Testis (tissue), 2 donors: Measurements from ENCODE around the gene RCL1.

Experiments used
- POLR2A ChIP-seq: fragments of 450-650 bp; IDR thresholded peaks from one replicate; pipeline ENCODE4 v1.6.1; 2017; ENCODE audit warnings: antibody characterized with exemption, mild to moderate bottlenecking, moderate library complexity
- TF ChIP-seq, protein P1 (sequence below), 3 experiments: fragments of 450-650 bp in 2 of 3; fragments of 200-600 bp in 1 of 3; sonication (generic) in 1 of 3; IDR thresholded peaks; one replicate each; pipeline ENCODE4 v1.5.1; 2016 to 2019; ENCODE audit warnings: antibody characterized with exemption in 3 of 3, mild to moderate bottlenecking in 2 of 3, moderate library complexity in 1 of 3

DNA sequence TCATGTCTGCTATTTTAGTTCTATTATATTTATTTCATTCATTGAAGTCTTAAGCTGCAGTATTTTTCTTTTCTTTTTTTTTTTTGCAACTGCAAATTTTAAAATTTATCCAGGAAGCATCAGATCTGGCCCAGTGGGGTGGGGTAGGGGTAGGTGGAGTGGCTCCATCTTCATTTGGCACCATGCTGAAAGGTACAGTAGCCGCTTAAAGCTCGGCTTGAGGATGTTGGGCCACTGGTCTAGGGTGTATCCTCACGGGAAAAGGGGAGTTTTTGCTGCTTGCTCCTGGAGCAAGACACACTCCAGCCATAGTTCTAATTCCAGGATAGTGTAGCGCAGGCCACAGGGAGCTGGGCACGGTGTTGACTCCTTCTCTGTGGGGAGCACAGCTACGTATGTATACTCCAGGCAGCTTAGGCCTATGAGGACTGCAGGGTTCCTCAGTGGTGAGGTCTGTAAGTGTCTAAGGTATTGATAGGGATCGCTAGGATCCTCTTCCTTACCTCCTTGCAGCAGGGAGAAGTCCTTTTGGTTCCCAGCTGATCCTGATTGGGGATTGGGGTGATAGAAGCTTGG lies 22.7 kb downstream of the RCL1 start:
- TF ChIP-seq, protein P1, sequence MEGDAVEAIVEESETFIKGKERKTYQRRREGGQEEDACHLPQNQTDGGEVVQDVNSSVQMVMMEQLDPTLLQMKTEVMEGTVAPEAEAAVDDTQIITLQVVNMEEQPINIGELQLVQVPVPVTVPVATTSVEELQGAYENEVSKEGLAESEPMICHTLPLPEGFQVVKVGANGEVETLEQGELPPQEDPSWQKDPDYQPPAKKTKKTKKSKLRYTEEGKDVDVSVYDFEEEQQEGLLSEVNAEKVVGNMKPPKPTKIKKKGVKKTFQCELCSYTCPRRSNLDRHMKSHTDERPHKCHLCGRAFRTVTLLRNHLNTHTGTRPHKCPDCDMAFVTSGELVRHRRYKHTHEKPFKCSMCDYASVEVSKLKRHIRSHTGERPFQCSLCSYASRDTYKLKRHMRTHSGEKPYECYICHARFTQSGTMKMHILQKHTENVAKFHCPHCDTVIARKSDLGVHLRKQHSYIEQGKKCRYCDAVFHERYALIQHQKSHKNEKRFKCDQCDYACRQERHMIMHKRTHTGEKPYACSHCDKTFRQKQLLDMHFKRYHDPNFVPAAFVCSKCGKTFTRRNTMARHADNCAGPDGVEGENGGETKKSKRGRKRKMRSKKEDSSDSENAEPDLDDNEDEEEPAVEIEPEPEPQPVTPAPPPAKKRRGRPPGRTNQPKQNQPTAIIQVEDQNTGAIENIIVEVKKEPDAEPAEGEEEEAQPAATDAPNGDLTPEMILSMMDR (IDR thresholded peaks at IDR 0.05) = no peak
- no peak for TF ChIP-seq POLR2A
